Measurements from ENCODE around the gene BEST3. TPM values are rescaled to one million over a fixed set of nuclear protein-coding genes. Genes with fewer than 3 reads are reported as not detected.

Gene BEST3
- total and polyA plus RNA-seq, 2 of the 4 experiments (the other 2 are of a cell fraction): under 0.01 to 0.07 TPM

- H3K79me1 ChIP-seq (ENCODE audit: low read depth in 1 of 2, low read length in 2 of 2): no peaks in the 10 kb centered on the region
- no peak overlapping the region for H4K5ac ChIP-seq (ENCODE audit: low read depth, low read length)
- no peak overlapping the region for H3K18ac ChIP-seq (ENCODE audit: low read depth, low read length)
- no peak overlapping the region for H3K4me2 ChIP-seq (ENCODE audit: low read depth, low read length)
- DNase-seq (no peak), ATAC-seq (ENCODE audit: low read depth) (no peak)
- H3K36me3 ChIP-seq (ENCODE audit: control insufficient read depth, insufficient read depth, low read length): no peaks in the 10 kb centered on the region
- intact Hi-C loops (cut with micrococcal nuclease) (no loop called here), in situ Hi-C loops (cut with MboI; ENCODE audit: low sequenced_read_pairs) (no loop called here), dilution Hi-C loops (cut with HindIII; ENCODE audit: low sequenced_read_pairs, unreplicated experiment) (no loop called here)
- no peak overlapping the region for H3K27ac ChIP-seq (ENCODE audit: insufficient read depth, low read length)
- no peaks in the 10 kb centered on the region for H3K4me1 ChIP-seq (ENCODE audit: control insufficient read depth, insufficient read depth, low read length)
- no peak overlapping the region for H3K56ac ChIP-seq (ENCODE audit: extremely low read depth, insufficient read depth, low read length)
- WGBS, 2 experiments (ENCODE audit: extremely low coverage in 2 of 2, insufficient read length in 1 of 2): no CpG with 5 or more reads among the region's 4 CpGs
- H2AFZ ChIP-seq (replicated peaks; ENCODE audit: low read length, poor library complexity): no peak overlapping the region
- H3K14ac ChIP-seq (replicated peaks; ENCODE audit: low read depth, low read length): no peak overlapping the region
- no peak for TF ChIP-seq POLR2A (IDR thresholded peaks at IDR 0.05; ENCODE audit: low read depth, low read length)
- no peak for TF ChIP-seq FOS (IDR thresholded peaks at IDR 0.05; ENCODE audit: low read depth, low read length)
- TF ChIP-seq CHD1 (IDR thresholded peaks at IDR 0.05; ENCODE audit: low read depth, low read length): no peak
- no peak for TF ChIP-seq NFE2L2 (IDR thresholded peaks at IDR 0.05; ENCODE audit: low read depth, low read length)
- no peak for TF ChIP-seq MXI1 (IDR thresholded peaks at IDR 0.05; ENCODE audit: borderline replicate concordance, low read depth, low read length)
- no peak for TF ChIP-seq CEBPB (IDR thresholded peaks at IDR 0.05; ENCODE audit: low read depth, low read length)
- no peak for TF ChIP-seq SMC3 (IDR thresholded peaks at IDR 0.05; ENCODE audit: low read depth, low read length)
- TF ChIP-seq MAFK (IDR thresholded peaks at IDR 0.05; ENCODE audit: low read depth, low read length): no peak
- no peak for TF ChIP-seq ELK1 (IDR thresholded peaks at IDR 0.05; ENCODE audit: borderline replicate concordance, low read depth, low read length)
- no peak for TF ChIP-seq RAD21 (IDR thresholded peaks at IDR 0.05; ENCODE audit: low read length)
- no peak for TF ChIP-seq BHLHE40 (IDR thresholded peaks at IDR 0.05; ENCODE audit: low read depth, low read length)
- no peak overlapping the region for H2BK20ac ChIP-seq (ENCODE audit: low read depth, low read length)
- H3K9ac ChIP-seq (ENCODE audit: low read depth, low read length): no peak overlapping the region
- no peak overlapping the region for H3K4me3 ChIP-seq (ENCODE audit: insufficient read depth, low read depth, low read length)
- POLR2A ChIA-PET (ENCODE audit: unreplicated experiment): no interaction called here
- H3K9me3 ChIP-seq (ENCODE audit: control insufficient read depth, insufficient read depth, low read length): no peaks in the 10 kb centered on the region
- CTCF ChIA-PET: no interaction called here
- no peak overlapping the region for H3K4ac ChIP-seq (ENCODE audit: low read depth, low read length)
- no peak overlapping the region for H2BK15ac ChIP-seq (ENCODE audit: low read depth, low read length)
- H4K20me1 ChIP-seq (ENCODE audit: insufficient read depth, low read length): no peaks in the 10 kb centered on the region
- BruUV-seq (replicated peaks): no TSS peak
- H3K27me3 ChIP-seq (ENCODE audit: control insufficient read depth, insufficient read depth, low read length): peaks cover 24% of the 10 kb centered on the region
- H2BK120ac ChIP-seq (ENCODE audit: low read depth, low read length): no peak overlapping the region
- H3K23ac ChIP-seq (ENCODE audit: low read depth, low read length): no peak overlapping the region
- no peak overlapping the region for H4K8ac ChIP-seq (ENCODE audit: low read depth in 2 of 2, low read length in 2 of 2)
- H2AK9ac ChIP-seq (replicated peaks; ENCODE audit: low read depth, low read length, poor library complexity): no peak overlapping the region
- H2BK5ac ChIP-seq (ENCODE audit: low read depth, low read length, poor library complexity, severe bottlenecking): no peak overlapping the region
- no peaks in the 10 kb centered on the region for H3K9me1 ChIP-seq (ENCODE audit: insufficient read depth, low read length)
- no peak overlapping the region for H4K91ac ChIP-seq (ENCODE audit: insufficient read depth, low read depth, low read length)
- H2AK5ac ChIP-seq (ENCODE audit: low read depth, low read length): no peak overlapping the region
These were observed 79.0 kb downstream of the BEST3 start for GRCh38 chr12:69620077-69620476.

All from IMR-90 (cell line).